Inferior parietal cortex (tissue), 1 donor: ENCODE measurements around the gene SLC16A6.
A peak's percentile ranks its signal among the peaks of the same experiment; 100 is the strongest.
"Not testable (repeated sequence)": the region's sequence is repeated elsewhere in the genome, so short reads cannot be mapped to it uniquely, and the experiment has no call there.

Experiments
- DNase-seq: peaks from one replicate; pipeline ENCODE4 v3.0.0-alpha.2; 2016; ENCODE audit errors: extremely low spot score

SLC16A6 gene

DNA sequence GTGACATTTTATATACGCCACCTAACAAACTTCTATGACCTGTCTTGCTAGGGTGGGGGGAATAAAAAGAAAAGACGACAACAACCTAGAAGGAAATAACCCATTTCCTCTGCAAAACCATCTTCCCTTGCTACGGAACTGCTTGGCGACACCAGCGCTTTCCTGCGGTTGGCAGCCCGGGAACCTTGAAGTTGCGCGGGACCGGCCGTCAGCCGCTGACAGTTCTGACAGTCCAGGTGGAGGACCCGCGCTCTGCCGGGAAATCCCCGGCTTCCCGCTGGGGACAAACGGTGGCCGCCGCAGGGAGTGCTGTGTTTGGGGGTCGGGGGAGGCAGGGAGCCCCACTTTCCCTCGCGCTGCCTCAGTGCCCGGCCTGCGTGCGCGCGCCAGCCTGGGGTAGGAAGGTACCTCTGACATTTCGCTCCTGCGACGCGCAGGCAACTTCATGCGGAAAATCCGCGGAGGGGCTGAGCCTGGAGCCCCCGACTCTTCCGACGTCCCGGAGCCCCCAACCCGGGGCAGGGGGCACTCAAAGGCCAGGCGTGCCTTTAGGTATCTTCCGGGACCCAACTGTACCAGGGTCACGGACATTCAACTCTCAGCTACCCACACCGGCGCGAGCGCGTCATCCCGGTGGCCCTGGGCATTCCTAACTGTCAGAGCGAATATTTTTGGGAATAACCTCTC lies 516 bp downstream of the SLC16A6 start:
- DNase-seq = no peak

DNA sequence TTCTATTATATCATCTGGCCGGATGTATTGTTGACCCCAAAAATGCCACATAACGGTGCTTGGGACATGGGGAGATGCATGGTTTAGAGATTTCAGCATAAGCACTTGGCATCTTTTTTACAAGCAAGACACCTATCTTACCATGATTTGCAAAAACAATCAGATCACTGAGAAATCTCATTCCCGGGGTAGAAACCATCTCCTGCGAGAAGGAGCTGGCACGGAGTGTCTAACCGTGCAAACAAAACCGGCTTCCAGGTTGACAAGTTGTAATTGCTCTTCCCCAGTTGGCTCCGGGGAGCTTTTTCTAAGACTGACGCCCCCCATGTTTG lies 1.0 kb downstream of the SLC16A6 start:
- no peak for DNase-seq

DNA sequence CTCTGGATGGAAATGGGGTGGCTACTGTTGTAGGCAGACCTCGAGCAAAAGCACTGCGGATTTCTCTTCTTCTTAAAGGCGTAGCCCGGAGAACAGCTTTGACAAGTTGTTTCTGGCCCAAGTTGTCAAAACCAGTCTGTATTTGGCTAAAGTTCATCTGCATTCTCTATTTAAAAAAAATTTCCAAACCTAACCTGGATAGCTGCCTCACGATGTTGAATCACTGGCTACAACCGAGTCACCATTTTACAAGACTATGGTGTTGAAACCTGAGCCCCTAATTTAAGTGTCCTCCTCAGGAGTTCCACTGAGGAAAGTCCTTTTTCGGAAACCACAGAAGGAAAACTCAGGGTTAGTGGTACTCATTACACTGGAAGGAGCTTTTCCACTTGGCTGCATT lies 1.5 kb downstream of the SLC16A6 start:
- no peak for DNase-seq

DNA sequence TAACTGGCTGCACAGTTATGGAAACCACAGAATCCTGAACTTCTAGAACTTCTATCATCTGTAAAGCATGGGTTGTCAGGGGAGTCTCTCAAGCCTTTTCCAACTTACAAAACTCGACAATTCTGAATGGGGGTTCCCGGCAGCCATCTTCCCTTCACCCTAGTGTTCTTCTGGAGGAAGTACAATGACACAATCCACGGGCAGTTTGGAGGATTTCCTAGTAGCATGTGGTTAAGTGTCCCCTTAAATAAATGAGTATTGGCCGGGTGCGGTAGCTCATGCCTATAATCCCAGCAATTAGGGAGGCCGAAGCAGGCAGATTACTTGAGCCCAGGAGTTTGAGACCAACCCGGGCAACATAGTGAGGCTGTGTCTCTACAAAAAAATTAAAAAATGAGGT lies 2.1 kb downstream of the SLC16A6 start:
- DNase-seq = no peak

DNA sequence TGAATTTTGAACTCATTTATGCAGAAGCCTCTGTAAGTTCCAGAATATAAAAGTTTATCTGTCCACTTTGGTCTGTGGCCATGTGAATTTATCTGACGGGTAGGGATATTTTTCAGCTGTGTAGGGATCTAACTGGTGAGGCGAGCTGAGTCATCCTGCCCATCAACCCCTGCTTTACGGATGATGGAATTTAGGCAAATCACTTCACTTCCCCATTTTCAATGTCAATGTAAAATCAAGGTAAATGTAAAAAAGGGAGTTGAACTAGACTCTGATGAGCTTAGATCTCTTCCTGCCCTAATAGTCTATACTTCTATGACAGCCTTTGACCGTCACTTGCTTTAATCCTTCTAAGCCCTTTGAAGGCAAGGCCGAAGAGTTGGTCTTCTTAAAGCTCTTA lies 2.6 kb downstream of the SLC16A6 start:
- DNase-seq = no peak

DNA sequence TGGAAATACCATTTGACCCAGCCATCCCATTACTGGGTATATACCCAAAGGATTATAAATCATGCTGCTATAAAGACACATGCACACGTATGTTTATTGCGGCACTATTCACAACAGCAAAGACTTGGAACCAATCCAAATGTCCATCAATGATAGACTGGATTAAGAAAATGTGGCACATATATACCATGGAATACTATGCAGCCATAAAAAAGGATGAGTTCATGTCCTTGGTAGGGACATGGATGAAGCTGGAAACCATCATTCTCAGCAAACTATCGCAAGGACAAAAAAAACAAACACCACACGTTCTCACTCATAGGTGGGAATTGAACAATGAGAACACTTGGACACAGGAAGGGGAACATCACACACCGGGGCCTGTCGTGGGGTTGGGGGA lies 9.0 kb downstream of the SLC16A6 start:
- not testable (repeated sequence) for DNase-seq

DNA sequence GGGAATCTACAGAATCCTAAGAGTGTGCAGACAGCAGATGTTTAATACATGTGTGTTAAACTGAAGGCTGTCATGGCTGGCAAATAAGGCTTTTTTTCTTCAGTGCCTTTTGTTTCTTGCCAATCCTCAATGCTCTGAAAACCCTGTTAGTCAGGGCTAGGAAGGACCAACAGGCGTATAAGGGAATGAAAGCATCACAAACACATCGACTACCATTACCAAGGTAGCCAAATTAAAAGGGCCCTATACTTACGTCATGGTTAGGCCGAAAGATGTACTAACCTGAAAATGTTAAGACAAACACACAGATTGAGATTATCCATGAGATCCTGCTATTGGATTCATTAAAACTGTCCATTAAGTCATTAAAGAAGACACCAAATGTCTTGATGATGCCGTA lies 13.1 kb downstream of the SLC16A6 start:
- DNase-seq = no peak

DNA sequence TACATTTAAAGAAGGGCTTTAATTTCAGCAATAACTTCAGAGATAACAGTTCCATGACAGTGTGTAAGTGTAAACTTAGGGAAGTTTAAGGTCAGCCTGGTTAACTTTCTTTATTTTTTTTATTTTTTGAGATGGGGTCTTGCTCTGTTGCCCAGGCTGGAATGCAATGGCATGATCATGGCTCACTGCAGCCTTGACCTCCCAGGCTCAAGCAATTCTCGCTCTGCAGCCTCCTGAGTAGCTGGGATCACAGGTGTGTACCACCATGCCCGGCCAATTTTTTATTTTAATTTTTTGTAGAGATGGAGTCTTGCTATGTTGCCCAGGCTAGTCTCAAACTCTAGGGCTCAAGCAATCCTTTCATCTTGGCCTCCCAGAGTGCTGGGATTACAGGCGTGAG lies 14.6 kb downstream of the SLC16A6 start:
- not testable (repeated sequence) for DNase-seq

DNA sequence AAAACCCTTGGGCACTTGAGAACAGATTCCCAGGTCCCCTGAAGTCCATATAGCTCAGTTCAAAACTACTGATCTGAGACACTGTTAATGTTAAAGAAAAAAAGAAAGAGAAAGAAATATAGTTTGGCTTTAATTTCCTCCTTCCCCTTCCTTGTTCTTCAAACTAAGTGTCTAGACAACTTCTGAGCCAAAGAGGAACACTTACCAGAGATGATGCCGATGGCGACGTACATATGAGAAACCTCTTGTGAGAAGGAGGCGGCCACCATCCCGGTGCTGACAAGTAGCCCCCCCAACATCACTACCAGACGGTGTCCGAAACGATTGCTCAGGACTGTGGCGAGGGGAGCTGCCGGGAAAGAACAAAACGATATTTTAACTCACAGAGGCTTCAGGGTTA lies 17.2 kb downstream of the SLC16A6 start:
- no peak for DNase-seq

DNA sequence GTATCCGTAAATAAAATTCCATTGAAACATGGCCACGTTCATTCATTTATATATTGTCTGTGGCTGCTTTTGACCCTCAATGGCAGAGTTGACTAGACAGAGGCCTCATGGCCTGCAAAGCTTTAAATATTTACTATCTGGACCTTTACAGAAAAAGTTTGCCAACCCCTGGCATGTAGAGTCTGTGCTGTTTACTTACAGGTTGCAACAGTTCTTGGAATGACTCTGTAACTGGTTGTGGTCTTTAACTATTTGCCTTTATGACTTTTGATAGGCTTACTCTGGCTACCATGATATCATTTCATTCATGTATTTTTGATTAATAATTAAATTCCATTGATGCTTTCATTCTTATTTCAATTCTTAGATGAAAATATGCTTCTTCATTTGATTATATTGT lies 25.1 kb downstream of the SLC16A6 start:
- not testable (repeated sequence) for DNase-seq

DNA sequence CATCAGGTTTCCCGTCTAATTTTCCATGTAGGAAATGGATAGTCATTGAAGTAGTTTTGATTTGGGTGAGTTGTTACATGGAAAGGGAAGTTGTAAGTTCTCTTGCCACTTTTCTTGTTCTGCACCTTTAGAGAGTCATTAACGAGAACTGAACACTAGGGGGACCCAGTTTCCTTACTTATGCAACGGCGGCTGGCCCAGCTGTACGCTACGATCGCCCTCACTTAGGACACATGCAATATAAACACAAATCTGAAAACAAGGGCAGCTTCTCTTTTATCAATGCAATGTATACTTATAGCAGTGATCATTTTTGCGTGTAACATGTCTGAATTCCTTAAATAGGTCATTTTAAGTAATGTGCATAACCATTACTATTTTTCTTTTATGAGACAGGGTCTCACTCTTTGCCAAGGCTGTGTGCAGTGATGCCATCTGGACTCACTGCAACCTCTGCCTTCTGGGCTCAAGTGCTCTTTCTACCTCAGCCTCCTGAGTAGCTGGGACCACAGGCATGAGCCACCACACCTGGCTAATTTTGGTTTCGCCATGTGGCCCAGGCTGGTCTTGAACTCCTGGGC lies 27.7 kb downstream of the SLC16A6 start:
- DNase-seq = peak; percentile 61

DNA sequence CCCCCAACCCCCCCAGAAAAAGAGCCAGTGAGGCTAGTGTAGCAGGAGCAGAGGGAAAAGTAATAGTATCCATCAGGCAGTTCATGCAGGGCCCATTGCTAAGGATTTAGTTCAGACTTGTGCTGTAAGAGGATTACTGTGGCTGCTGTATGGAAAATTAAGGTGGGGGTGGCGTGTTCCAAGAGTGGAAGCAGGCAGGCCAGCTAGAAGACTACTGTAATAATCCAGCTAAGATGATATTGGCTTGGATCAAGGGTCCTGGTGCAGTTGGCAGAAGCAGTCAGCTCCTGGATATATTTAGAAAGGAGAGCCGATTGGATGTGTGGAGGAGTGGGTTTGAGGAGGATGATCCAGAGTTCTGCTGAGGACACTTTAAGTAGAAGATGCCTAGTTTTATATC lies 28.5 kb downstream of the SLC16A6 start:
- DNase-seq = not testable (repeated sequence)

DNA sequence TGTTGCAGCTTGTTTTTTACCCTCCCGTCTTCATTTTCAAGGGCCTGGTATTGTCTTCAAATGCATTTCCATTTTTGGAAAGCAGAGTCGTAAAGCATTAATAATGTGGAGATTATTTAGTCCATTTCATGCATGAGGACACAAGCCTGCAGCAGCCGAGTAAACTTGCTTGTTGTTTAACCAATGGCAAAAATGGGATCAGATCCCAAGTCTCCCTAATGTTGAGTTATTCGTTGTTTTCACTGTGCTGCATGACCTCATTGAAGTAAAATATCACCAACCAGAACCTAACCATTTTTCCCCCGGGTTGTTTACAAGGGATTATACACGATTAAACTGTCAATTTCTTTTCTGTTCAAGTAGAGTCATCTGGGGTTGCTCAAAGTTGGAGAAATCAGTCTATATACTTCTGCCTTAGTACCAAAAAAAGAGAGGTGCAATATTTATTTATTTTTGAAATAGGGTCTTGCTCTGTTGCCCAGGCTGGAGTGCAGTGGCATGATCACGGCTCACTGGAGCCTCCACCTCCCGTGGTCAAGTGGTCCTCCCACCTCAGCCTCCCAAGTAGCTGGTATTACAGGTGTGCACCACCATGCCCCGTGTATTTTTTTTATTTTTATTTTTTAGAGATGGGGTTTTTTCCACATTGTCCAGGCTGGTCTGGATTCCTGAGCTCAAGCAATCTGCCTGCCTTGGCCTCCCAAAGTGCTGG lies 30.7 kb downstream of the SLC16A6 start:
- no peak for DNase-seq

DNA sequence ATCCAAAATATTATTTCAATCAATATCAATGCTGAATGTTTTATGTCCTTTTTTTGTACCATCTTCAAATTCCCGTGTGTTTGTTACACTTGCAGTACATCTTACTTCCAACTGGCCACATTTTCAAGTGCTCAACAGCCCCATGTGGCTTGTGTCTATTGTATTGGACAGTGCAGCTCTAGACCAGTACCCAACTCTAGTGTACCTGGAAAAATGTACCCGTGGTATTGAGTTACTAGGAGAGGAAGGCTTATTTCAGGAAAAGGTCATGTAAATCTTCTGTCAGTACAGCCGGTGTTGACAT lies 31.3 kb downstream of the SLC16A6 start:
- not testable (repeated sequence) for DNase-seq

DNA sequence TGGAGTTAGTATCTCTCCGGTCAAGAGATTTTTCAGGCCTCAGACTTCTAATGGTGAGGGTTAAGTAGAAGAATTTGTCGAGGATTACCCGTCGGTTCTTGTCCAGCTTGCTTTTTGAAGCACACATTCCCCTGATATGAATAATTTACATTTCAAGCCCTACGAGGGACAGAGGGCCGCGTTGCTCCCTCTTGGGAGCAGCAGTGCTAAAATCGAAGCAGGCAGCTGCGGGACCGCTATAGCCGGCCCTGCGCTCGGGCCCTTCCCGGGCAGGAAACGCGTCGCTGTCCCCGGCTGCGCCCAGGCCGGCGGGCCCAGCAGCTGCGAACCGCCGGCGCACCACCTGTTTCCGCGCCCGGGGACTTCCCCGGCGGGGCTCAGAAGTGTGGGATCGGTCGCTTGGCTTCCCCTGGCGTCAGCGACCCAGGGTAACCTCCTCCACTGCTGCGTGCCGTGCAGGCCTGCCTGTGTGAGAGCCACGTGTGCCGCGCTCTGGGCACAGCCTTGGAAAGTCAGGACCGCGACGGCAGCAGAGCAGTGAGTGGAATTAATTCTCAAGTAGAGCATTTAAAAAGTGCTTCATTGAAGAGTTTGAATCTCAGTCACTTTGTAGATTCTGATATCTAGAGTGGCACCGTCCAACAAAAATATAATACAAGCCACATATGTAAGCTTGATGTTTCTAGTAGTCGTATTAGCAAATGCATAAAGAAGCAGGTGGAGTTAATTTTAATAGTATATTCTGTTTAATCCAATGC lies 31.9 kb downstream of the SLC16A6 start:
- DNase-seq = not testable (repeated sequence)

DNA sequence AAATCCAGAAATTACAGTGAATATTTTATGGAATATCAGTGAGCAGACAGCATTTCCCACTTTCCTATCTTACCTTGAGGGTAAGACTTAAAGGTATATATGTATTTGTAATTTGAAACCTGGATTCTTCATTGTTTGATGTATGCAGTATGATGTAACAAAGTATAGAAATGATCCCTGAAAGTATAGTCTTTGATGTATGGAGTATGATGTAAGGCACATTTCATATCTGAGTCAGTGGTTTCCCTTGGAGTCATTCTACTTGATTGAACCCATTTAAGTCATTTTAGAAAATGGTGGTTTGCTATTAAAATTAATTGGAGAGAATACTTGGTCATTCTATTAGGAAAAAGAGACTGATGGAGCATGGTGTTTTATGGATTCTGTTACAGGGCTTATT lies 33.0 kb downstream of the SLC16A6 start:
- no peak for DNase-seq

DNA sequence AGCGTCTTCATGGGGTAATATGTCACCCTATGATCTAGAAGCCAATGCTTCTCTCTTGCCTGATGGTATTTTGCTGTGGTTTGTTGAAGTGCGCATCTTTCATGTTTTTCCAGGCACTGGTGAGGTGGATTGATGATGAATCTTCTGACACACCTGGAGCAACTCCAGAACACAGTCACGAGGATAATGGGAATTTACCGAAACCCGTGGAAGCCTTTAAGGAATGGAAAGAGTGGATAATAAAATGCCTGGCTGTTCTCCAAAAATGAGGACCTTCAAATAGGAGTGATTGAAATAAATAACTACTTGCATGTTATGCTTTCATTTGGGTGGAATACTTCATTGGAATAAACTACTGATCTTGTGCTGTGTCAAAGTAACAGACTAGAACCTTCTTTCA lies 34.2 kb downstream of the SLC16A6 start:
- not testable (repeated sequence) for DNase-seq

DNA sequence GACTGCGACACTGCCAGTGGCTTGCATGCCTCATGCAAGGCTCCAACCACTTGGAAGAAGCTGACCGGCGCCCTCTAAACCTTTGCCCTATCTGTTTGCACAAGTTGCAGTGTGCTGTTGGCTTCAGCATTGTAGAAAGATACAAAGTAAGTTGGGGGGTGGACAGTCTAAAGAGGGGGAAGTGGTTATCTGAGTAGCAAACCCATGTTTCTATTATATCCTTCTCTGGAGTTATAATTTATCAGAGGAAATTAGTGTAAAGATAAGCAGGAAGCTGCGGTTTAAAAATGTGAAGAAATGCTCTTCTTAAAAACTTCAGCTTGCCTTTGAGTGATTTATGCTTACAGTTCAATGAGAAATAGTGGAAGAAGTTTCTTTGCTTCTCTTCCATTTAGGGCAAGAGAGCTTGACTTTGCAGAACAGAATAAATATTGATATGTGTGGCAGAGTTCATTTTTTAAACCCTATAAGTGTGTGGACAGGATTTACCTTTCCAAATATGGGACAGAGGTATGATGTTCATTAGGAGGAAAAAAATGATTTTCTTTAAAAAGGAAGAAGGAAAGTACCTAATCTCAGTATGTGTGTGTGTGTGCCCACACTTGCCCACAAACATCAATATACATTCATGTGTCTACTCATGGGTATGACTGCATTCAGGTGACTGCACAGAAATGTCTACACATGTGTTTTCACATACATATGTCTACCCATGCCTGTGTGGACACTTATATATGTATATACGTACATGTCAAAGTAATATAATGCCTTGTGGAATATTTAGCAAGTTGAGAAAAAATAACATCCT lies 35.0 kb downstream of the SLC16A6 start:
- no peak for DNase-seq

DNA sequence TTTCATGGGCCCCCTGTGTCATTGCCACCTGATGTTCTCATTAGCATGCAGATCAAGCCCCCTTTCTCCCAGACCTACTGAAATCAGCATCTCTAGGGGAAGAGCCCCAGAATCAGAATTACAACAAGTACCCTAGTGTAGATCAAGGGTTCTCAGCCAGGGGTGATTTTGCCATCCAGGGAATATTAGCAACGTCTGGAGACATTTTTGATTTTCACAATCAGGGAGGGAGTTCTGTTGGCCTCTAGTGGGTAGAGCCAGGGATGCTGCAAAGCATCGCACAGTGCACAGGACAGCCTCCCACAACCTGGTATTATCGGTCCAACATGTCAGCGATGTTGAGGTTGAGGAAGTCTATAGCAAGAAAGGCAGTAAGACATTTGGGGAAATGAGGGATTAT lies 35.8 kb downstream of the SLC16A6 start:
- DNase-seq = no peak

DNA sequence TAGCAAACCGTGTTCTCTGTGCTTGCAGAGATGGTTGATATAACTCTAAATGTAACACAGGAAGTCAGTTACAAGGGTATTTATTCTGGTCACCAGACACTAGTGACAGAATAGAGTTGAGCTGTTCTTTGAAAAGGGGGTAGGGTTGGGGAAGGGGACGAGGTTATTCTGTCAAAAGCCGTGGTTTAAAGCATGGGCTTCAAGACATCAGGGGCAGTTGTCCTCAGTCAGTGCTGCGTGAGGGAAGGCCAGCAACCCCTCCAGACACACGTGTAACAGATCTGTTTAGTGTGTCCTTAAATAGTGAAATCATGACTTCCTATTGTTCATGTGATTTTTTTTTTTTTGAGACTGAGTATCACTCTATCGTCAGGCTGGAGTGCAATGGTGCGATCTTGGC lies 37.5 kb downstream of the SLC16A6 start:
- DNase-seq = not testable (repeated sequence)

DNA sequence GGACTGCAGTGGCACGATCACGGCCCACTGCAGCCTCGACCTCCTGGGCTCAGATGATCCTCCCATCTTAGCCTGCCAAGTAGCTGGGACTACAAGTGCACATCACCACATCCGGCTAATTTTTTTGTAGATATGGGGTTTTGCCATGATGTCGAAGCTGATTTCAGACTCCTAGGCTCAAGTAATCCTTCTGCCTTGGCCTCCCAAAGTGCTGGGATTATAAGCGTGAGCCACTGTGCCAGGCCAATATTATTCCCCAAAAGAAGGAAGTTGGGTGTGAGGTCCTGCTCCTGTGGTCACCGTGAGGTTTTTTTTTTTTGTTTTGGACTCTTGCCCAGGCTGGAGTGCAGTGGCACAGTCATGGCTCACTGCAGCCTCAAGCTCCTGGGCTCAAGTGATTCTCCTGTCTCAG lies 41.6 kb downstream of the SLC16A6 start:
- no peak for DNase-seq

DNA sequence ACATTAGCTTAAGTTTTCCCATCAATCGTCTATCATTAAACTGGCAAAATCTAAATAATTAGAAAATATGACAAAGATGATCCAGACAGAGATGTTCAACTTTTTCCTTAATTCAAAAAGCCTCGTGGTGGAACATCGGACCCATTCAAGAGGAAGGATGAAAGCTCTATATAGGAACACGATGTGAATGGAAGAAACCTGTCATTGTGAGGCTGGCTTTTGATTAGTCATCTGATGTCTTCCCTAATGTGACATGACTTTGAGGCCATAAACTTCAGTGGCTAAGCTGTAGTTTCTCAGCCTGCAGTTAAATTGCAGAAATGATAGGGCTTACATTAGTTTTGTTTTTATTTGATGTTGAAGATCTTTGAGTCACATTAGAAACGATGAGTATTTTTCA lies 42.0 kb downstream of the SLC16A6 start:
- no peak for DNase-seq
